IPS-20b (cell line): ENCODE measurements around the gene PLPPR1.
"Not testable (repeated sequence)": the region's sequence is repeated elsewhere in the genome, so short reads cannot be mapped to it uniquely, and the experiment has no call there.

Experiments
- H3K27ac ChIP-seq: one replicate; pipeline ENCODE4 v1.5.1; 2013; ENCODE audit warnings: low read length
- H3K27me3 ChIP-seq: 2 replicates; pipeline ENCODE4 v1.6.1; 2013; ENCODE audit warnings: mild to moderate bottlenecking, low read length, inconsistent platforms; ENCODE audit not compliant: insufficient read depth
- H3K36me3 ChIP-seq: 2 replicates; pipeline ENCODE4 v1.6.1; 2013; ENCODE audit warnings: low read depth, mild to moderate bottlenecking, inconsistent platforms, low read length, moderate library complexity; ENCODE audit not compliant: insufficient read depth
- H3K4me1 ChIP-seq: 2 replicates; pipeline ENCODE4 v1.6.1; 2013; ENCODE audit warnings: mild to moderate bottlenecking, control low read depth, inconsistent platforms, low read length, moderate library complexity; ENCODE audit not compliant: insufficient read depth
- H3K4me3 ChIP-seq: 2 replicates; pipeline ENCODE4 v1.5.1; 2013; ENCODE audit warnings: mild to moderate bottlenecking, low read length, inconsistent platforms
- H3K9ac ChIP-seq: 2 replicates; pipeline ENCODE4 v1.6.1; 2013; ENCODE audit warnings: low read depth, mild to moderate bottlenecking, inconsistent platforms, low read length, moderate library complexity
- H3K9me3 ChIP-seq: 2 replicates; pipeline ENCODE4 v1.6.1; 2013; ENCODE audit warnings: mild to moderate bottlenecking, low read depth, low read length, inconsistent platforms; ENCODE audit not compliant: insufficient read depth

PLPPR1 gene

GRCh38 chr9:101265261-101265660, 236.7 kb downstream of the PLPPR1 start:
- peaks cover 7% of the 10 kb centered on the region; the same call in 1 of the 2 replicates for H3K4me1 ChIP-seq
- no peak overlapping the region for H3K9ac ChIP-seq
- H3K27ac ChIP-seq, result no peak overlapping the region
- H3K9me3 ChIP-seq, result no peaks in the 10 kb centered on the region; the same call in 1 of the 2 replicates
- no peaks in the 10 kb centered on the region for H3K36me3 ChIP-seq
- no peak overlapping the region for H3K4me3 ChIP-seq
- no peaks in the 10 kb centered on the region for H3K27me3 ChIP-seq

GRCh38 chr9:101268426-101268825, 239.9 kb downstream of the PLPPR1 start:
- Histone ChIP-seq H3K4me3 (no peak overlapping the region), H3K9ac (no peak overlapping the region), H3K9me3 (no peaks in the 10 kb centered on the region), H3K27me3 (no peaks in the 10 kb centered on the region), H3K4me1 (peaks cover 13% of the 10 kb centered on the region; the same call in 1 of the 2 replicates), H3K27ac (no peak overlapping the region), H3K36me3 (no peaks in the 10 kb centered on the region)

GRCh38 chr9:101269591-101270283, 241.2 kb downstream of the PLPPR1 start:
- H3K27ac ChIP-seq, result no peak overlapping the region
- H3K27me3 ChIP-seq, result no peaks in the 10 kb centered on the region
- H3K4me1 ChIP-seq, result peaks cover 13% of the 10 kb centered on the region; the same call in 1 of the 2 replicates
- H3K9ac ChIP-seq, result peak overlapping the region; percentile 23; the same call in 1 of the 2 replicates
- H3K36me3 ChIP-seq, result no peaks in the 10 kb centered on the region
- H3K9me3 ChIP-seq, result no peaks in the 10 kb centered on the region
- H3K4me3 ChIP-seq, result peak overlapping the region; percentile 41; the same call in 1 of the 2 replicates

GRCh38 chr9:101270302-101270701, 241.8 kb downstream of the PLPPR1 start:
- Histone ChIP-seq H3K27me3 (no peaks in the 10 kb centered on the region), H3K4me3 (peak overlapping the region; percentile 41; the same call in 1 of the 2 replicates), H3K4me1 (peaks cover 13% of the 10 kb centered on the region; the same call in 1 of the 2 replicates), H3K9me3 (no peaks in the 10 kb centered on the region), H3K27ac (no peak overlapping the region), H3K9ac (no peak overlapping the region), H3K36me3 (no peaks in the 10 kb centered on the region)

GRCh38 chr9:101271102-101271501, 242.6 kb downstream of the PLPPR1 start:
- Histone ChIP-seq H3K4me1 (peaks cover 13% of the 10 kb centered on the region; the same call in 1 of the 2 replicates), H3K9me3 (no peaks in the 10 kb centered on the region), H3K27ac (no peak overlapping the region), H3K36me3 (no peaks in the 10 kb centered on the region), H3K9ac (no peak overlapping the region), H3K4me3 (no peak overlapping the region), H3K27me3 (no peaks in the 10 kb centered on the region)

GRCh38 chr9:101274971-101275768, 246.6 kb downstream of the PLPPR1 start:
- Histone ChIP-seq H3K27me3 (no peaks in the 10 kb centered on the region), H3K27ac (no peak overlapping the region), H3K9ac (no peak overlapping the region), H3K4me1 (peaks cover 6% of the 10 kb centered on the region; the same call in 1 of the 2 replicates), H3K36me3 (no peaks in the 10 kb centered on the region), H3K9me3 (no peaks in the 10 kb centered on the region), H3K4me3 (no peak overlapping the region)

- no peak overlapping the region for H3K9ac ChIP-seq
- no peaks in the 10 kb centered on the region for H3K27me3 ChIP-seq
- H3K36me3 ChIP-seq, result no peaks in the 10 kb centered on the region
- H3K4me3 ChIP-seq, result no peak overlapping the region
- no peaks in the 10 kb centered on the region for H3K9me3 ChIP-seq
- no peak overlapping the region for H3K27ac ChIP-seq
- H3K4me1 ChIP-seq, result 0 out of 2 replicates have a peak, but pooled peaks cover 4% of the 10 kb centered on the region
Observed at GRCh38 chr9:101275769-101276250, 247.3 kb downstream of the PLPPR1 start.

GRCh38 chr9:101291043-101291442, 262.5 kb downstream of the PLPPR1 start:
- not testable (repeated sequence) for H3K4me1 ChIP-seq, H3K4me3 ChIP-seq

GRCh38 chr9:101299901-101300300, 271.4 kb downstream of the PLPPR1 start:
- H3K9ac ChIP-seq, result no peak overlapping the region
- H3K4me3 ChIP-seq, result no peak overlapping the region
- no peaks in the 10 kb centered on the region for H3K36me3 ChIP-seq
- H3K27me3 ChIP-seq, result no peaks in the 10 kb centered on the region
- H3K9me3 ChIP-seq, result no peaks in the 10 kb centered on the region
- H3K4me1 ChIP-seq, result no peaks in the 10 kb centered on the region
- no peak overlapping the region for H3K27ac ChIP-seq

More at GRCh38 chr9:101291043-101291442, 262.5 kb downstream of the PLPPR1 start:
- H3K27me3 ChIP-seq, H3K36me3 ChIP-seq, H3K9me3 ChIP-seq, H3K27ac ChIP-seq, H3K9ac ChIP-seq: not testable (repeated sequence)

GRCh38 chr9:101307051-101307450, 278.5 kb downstream of the PLPPR1 start:
- Histone ChIP-seq H3K9me3 (no peaks in the 10 kb centered on the region), H3K27me3 (no peaks in the 10 kb centered on the region), H3K4me3 (no peak overlapping the region), H3K36me3 (no peaks in the 10 kb centered on the region), H3K27ac (no peak overlapping the region), H3K9ac (no peak overlapping the region), H3K4me1 (no peaks in the 10 kb centered on the region)

- H3K27me3 ChIP-seq, result no peaks in the 10 kb centered on the region
- no peaks in the 10 kb centered on the region for H3K4me1 ChIP-seq
- H3K9ac ChIP-seq, result no peak overlapping the region
- no peak overlapping the region for H3K4me3 ChIP-seq
- no peak overlapping the region for H3K27ac ChIP-seq
- H3K9me3 ChIP-seq, result no peaks in the 10 kb centered on the region
- H3K36me3 ChIP-seq, result no peaks in the 10 kb centered on the region
Observed at GRCh38 chr9:101307524-101308213, 279.1 kb downstream of the PLPPR1 start.
